Esophagus (tissue), 2 donors: ENCODE measurements around the gene DNASE1L2. TPM values are rescaled to one million over a fixed set of nuclear protein-coding genes. Genes with fewer than 3 reads are reported as not detected.
A peak's percentile ranks its signal among the peaks of the same experiment; 100 is the strongest.
"Not testable (repeated sequence)": the region's sequence is repeated elsewhere in the genome, so short reads cannot be mapped to it uniquely, and the experiment has no call there.

Experiments
- H3K27ac ChIP-seq, 2 donors: one replicate each; pipeline ENCODE4 v1.5.1; 2013; ENCODE audit warnings: low read depth in 2 of 2, mild to moderate bottlenecking in 2 of 2, inconsistent platforms in 1 of 2, low read length in 1 of 2, moderate library complexity in 1 of 2
- H3K27me3 ChIP-seq, 2 donors: one replicate each; pipeline ENCODE4 v1.6.1; 2013; ENCODE audit warnings: low read length in 2 of 2, control low read depth in 1 of 2, mild to moderate bottlenecking in 1 of 2; ENCODE audit not compliant: insufficient read depth in 2 of 2, control insufficient read depth in 1 of 2
- H3K36me3 ChIP-seq, 2 donors: one replicate each; pipeline ENCODE4 v1.6.1; 2013; ENCODE audit warnings: low read length in 1 of 2; ENCODE audit not compliant: control insufficient read depth in 2 of 2, insufficient read depth in 2 of 2
- H3K4me1 ChIP-seq, 2 donors: one replicate each; pipeline ENCODE4 v1.6.1; 2013; ENCODE audit warnings: low read length in 1 of 2; ENCODE audit not compliant: control insufficient read depth in 2 of 2, insufficient read depth in 2 of 2
- H3K4me3 ChIP-seq, 2 donors: one replicate each; pipeline ENCODE4 v1.5.1; 2013; ENCODE audit warnings: low read length in 2 of 2, mild to moderate bottlenecking in 2 of 2, low read depth in 1 of 2, moderate library complexity in 1 of 2
- H3K9me3 ChIP-seq, 2 donors: one replicate each; pipeline ENCODE4 v1.6.1; 2013; ENCODE audit warnings: mild to moderate bottlenecking in 2 of 2, low read depth in 1 of 2, low read length in 1 of 2, moderate library complexity in 1 of 2; ENCODE audit not compliant: control insufficient read depth in 2 of 2, insufficient read depth in 1 of 2
- WGBS, 2 donors: extraction: QIAGEN DNeasy Blood & Tissue Kit; methylation state at CpG; one replicate each; pipeline ENCODE4 v1.1.7; 2013; 5-methylcytosine and 5-hydroxymethylcytosine counted together
- polyA plus RNA-seq, 2 donors: library from polyadenylated mRNA; stranded (reverse); fragments of 200-250 nt; gene quantifications; one replicate each; pipeline ENCODE4 v1.2.3, GENCODE V29; 2013
- donor health status: healthy with polysubstance abuse.
- donor health status: Bipolar disorder and iron deficiency.

Gene DNASE1L2
- polyA plus RNA-seq, 2 donors, result 0.41 to 1.3 TPM

GRCh38 chr16:2237102-2237482 lies 848 bp downstream of the DNASE1L2 start:
- Histone ChIP-seq H3K4me1 (peaks cover 6 to 23% of the 10 kb centered on the region in 2 donors), H3K27me3 (peaks cover 0 to 10% of the 10 kb centered on the region in 2 donors), H3K4me3 (peak overlapping the region in 1 of 2 donors; percentile 13), H3K9me3 (no peaks in the 10 kb centered on the region), H3K36me3 (peaks cover 15 to 41% of the 10 kb centered on the region in 2 donors), H3K27ac (no peak overlapping the region)
- WGBS, 2 donors, result 6 to 8% methylated on average over 34 to 40 of the region's 40 CpGs

GRCh38 chr16:2237493-2238149 lies 1.4 kb downstream of the DNASE1L2 start:
- Histone ChIP-seq H3K4me1 (peaks cover 6 to 23% of the 10 kb centered on the region in 2 donors), H3K27ac (no peak overlapping the region), H3K36me3 (peaks cover 12 to 38% of the 10 kb centered on the region in 2 donors), H3K4me3 (no peak overlapping the region), H3K9me3 (no peaks in the 10 kb centered on the region), H3K27me3 (peaks cover 0 to 10% of the 10 kb centered on the region in 2 donors)
- WGBS, 2 donors, result 16 to 19% methylated on average over 56 to 65 of the region's 65 CpGs

- no peak overlapping the region for H3K4me3 ChIP-seq
- peaks cover 6 to 23% of the 10 kb centered on the region in 2 donors for H3K4me1 ChIP-seq
- H3K27ac ChIP-seq, result no peak overlapping the region
- H3K9me3 ChIP-seq, result no peaks in the 10 kb centered on the region
- WGBS, 2 donors, result 54% methylated on average over 18 of the region's 18 CpGs
- peaks cover 9 to 38% of the 10 kb centered on the region in 2 donors for H3K36me3 ChIP-seq
- peaks cover 0 to 10% of the 10 kb centered on the region in 2 donors for H3K27me3 ChIP-seq
These were observed 2.0 kb downstream of the DNASE1L2 start for GRCh38 chr16:2238150-2238837.

GRCh38 chr16:2238838-2239675 lies 2.8 kb downstream of the DNASE1L2 start:
- H3K27me3 ChIP-seq, result peaks cover 0 to 10% of the 10 kb centered on the region in 2 donors
- H3K4me3 ChIP-seq, result no peak overlapping the region
- H3K4me1 ChIP-seq, result peaks cover 6 to 23% of the 10 kb centered on the region in 2 donors
- H3K36me3 ChIP-seq, result peaks cover 7 to 37% of the 10 kb centered on the region in 2 donors
- 62 to 64% methylated on average over 15 of the region's 15 CpGs for WGBS, 2 donors
- no peaks in the 10 kb centered on the region for H3K9me3 ChIP-seq
- H3K27ac ChIP-seq, result no peak overlapping the region

- H3K36me3 ChIP-seq, result peaks cover 11 to 36% of the 10 kb centered on the region in 2 donors
- not testable (repeated sequence) for H3K27me3 ChIP-seq, H3K4me3 ChIP-seq, H3K27ac ChIP-seq, H3K9me3 ChIP-seq
- H3K4me1 ChIP-seq, result peaks cover 6 to 26% of the 10 kb centered on the region in 2 donors
- 61 to 71% methylated on average over 9 of the region's 9 CpGs for WGBS, 2 donors
These were observed 4.1 kb downstream of the DNASE1L2 start for GRCh38 chr16:2240331-2240730.

GRCh38 chr16:2242598-2242997 lies 6.4 kb downstream of the DNASE1L2 start:
- no peak overlapping the region for H3K27ac ChIP-seq
- H3K36me3 ChIP-seq, result peaks cover 16 to 37% of the 10 kb centered on the region in 2 donors
- no peaks in the 10 kb centered on the region for H3K9me3 ChIP-seq
- H3K27me3 ChIP-seq, result no peaks in the 10 kb centered on the region
- H3K4me3 ChIP-seq, result no peak overlapping the region
- WGBS, 2 donors, result 72 to 81% methylated on average over 11 of the region's 11 CpGs
- peaks cover 0 to 9% of the 10 kb centered on the region in 2 donors for H3K4me1 ChIP-seq

GRCh38 chr16:2243031-2243528 lies 6.8 kb downstream of the DNASE1L2 start:
- peaks cover 16 to 36% of the 10 kb centered on the region in 2 donors for H3K36me3 ChIP-seq

GRCh38 chr16:2243781-2244180 lies 7.5 kb downstream of the DNASE1L2 start:
- H3K36me3 ChIP-seq, result peaks cover 16 to 36% of the 10 kb centered on the region in 2 donors
- WGBS, 2 donors, result 93 to 95% methylated on average over 11 of the region's 11 CpGs

More at GRCh38 chr16:2243031-2243528, 6.8 kb downstream of the DNASE1L2 start:
- Histone ChIP-seq H3K4me1 (peaks cover 0 to 5% of the 10 kb centered on the region in 2 donors), H3K4me3 (no peak overlapping the region), H3K27ac (no peak overlapping the region), H3K27me3 (no peaks in the 10 kb centered on the region), H3K9me3 (no peaks in the 10 kb centered on the region)
- 93 to 99% methylated on average over 19 of the region's 19 CpGs for WGBS, 2 donors

GRCh38 chr16:2244301-2244700 lies 8.1 kb downstream of the DNASE1L2 start:
- Histone ChIP-seq H3K27ac (no peak overlapping the region), H3K4me3 (no peak overlapping the region), H3K9me3 (no peaks in the 10 kb centered on the region), H3K27me3 (no peaks in the 10 kb centered on the region), H3K36me3 (peaks cover 16 to 36% of the 10 kb centered on the region in 2 donors), H3K4me1 (peaks cover 0 to 5% of the 10 kb centered on the region in 2 donors)
- WGBS, 2 donors, result 78 to 81% methylated on average over 17 of the region's 17 CpGs

More at GRCh38 chr16:2243781-2244180, 7.5 kb downstream of the DNASE1L2 start:
- Histone ChIP-seq H3K4me1 (peaks cover 0 to 5% of the 10 kb centered on the region in 2 donors), H3K27me3 (no peaks in the 10 kb centered on the region), H3K4me3 (no peak overlapping the region), H3K9me3 (no peaks in the 10 kb centered on the region), H3K27ac (no peak overlapping the region)
